HG03432 (cell line): ENCODE measurements around the gene COL28A1.
"Not testable (repeated sequence)": the region's sequence is repeated elsewhere in the genome, so short reads cannot be mapped to it uniquely, and the experiment has no call there.

ENCODE experiments used
- ATAC-seq: cut with Tn5 transposase; IDR thresholded peaks from one replicate; pipeline ENCODE4 v1.9.1; 2021; ENCODE audit warnings: mild to moderate bottlenecking, moderate library complexity; ENCODE audit not compliant: unreplicated experiment

The COL28A1 gene

GRCh38 chr7:7519528-7519927 is 16.1 kb downstream of the COL28A1 start:
- ATAC-seq, result no peak

GRCh38 chr7:7519056-7519455 is 16.6 kb downstream of the COL28A1 start:
- no peak for ATAC-seq

- ATAC-seq, result no peak
These were observed 17.9 kb downstream of the COL28A1 start for GRCh38 chr7:7517754-7518153.

- ATAC-seq, result no peak
These were observed 19.0 kb downstream of the COL28A1 start for GRCh38 chr7:7516662-7517061.

GRCh38 chr7:7516156-7516555 is 19.5 kb downstream of the COL28A1 start:
- ATAC-seq, result no peak

GRCh38 chr7:7512861-7513597 is 22.6 kb downstream of the COL28A1 start:
- no peak for ATAC-seq

GRCh38 chr7:7510794-7511193 is 24.9 kb downstream of the COL28A1 start:
- no peak for ATAC-seq

GRCh38 chr7:7505915-7506314 is 29.8 kb downstream of the COL28A1 start:
- no peak for ATAC-seq

- no peak for ATAC-seq
These were observed 30.6 kb downstream of the COL28A1 start for GRCh38 chr7:7504910-7505704.

- no peak for ATAC-seq
These were observed 35.8 kb downstream of the COL28A1 start for GRCh38 chr7:7499892-7500291.

- no peak for ATAC-seq
These were observed 36.8 kb downstream of the COL28A1 start for GRCh38 chr7:7498856-7499255.

GRCh38 chr7:7496311-7496710 is 39.4 kb downstream of the COL28A1 start:
- no peak for ATAC-seq

- no peak for ATAC-seq
These were observed 40.5 kb downstream of the COL28A1 start for GRCh38 chr7:7495171-7495570.

- ATAC-seq, result no peak
These were observed 44.6 kb downstream of the COL28A1 start for GRCh38 chr7:7491044-7491443.

GRCh38 chr7:7490003-7490402 is 45.7 kb downstream of the COL28A1 start:
- ATAC-seq, result no peak

- ATAC-seq, result no peak
These were observed 46.1 kb downstream of the COL28A1 start for GRCh38 chr7:7489546-7489945.

GRCh38 chr7:7486362-7486761 is 49.3 kb downstream of the COL28A1 start:
- no peak for ATAC-seq

- ATAC-seq, result no peak
These were observed 51.6 kb downstream of the COL28A1 start for GRCh38 chr7:7484072-7484471.

GRCh38 chr7:7481802-7482201 is 53.9 kb downstream of the COL28A1 start:
- no peak for ATAC-seq

GRCh38 chr7:7479275-7479805 is 56.3 kb downstream of the COL28A1 start:
- ATAC-seq, result no peak

GRCh38 chr7:7478569-7478968 is 57.1 kb downstream of the COL28A1 start:
- no peak for ATAC-seq

- ATAC-seq, result not testable (repeated sequence)
These were observed 58.0 kb downstream of the COL28A1 start for GRCh38 chr7:7477641-7478040.
